GM23248 (cell line): ENCODE results near the gene ARL5B. TPM values are rescaled to one million over a fixed set of nuclear protein-coding genes. Genes with fewer than 3 reads are reported as not detected.
A peak's percentile ranks its signal among the peaks of the same experiment; 100 is the strongest.
"Not testable (repeated sequence)": the region's sequence is repeated elsewhere in the genome, so short reads cannot be mapped to it uniquely, and the experiment has no call there.

ENCODE experiments used
- DNase-seq: peaks from one replicate; pipeline ENCODE4 v3.0.0-alpha.2; 2015
- H2AFZ ChIP-seq: fragments of 200-600 bp; sonication (generic); 2 replicates; pipeline ENCODE4 v1.6.1; 2016; ENCODE audit warnings: antibody characterized with exemption
- H3F3A ChIP-seq: fragments of 200-600 bp; sonication (generic); 2 replicates; pipeline ENCODE4 v1.6.1; 2016; ENCODE audit warnings: mild to moderate bottlenecking, antibody characterized with exemption, mixed run types; ENCODE audit not compliant: insufficient read depth
- H3K27ac ChIP-seq: fragments of 200-600 bp; sonication (generic); 2 replicates; pipeline ENCODE4 v1.5.1; 2016; ENCODE audit warnings: mild to moderate bottlenecking
- H3K27me3 ChIP-seq: fragments of 200-600 bp; sonication (generic); replicated peaks from 2 replicates; pipeline ENCODE4 v1.6.1; 2016; ENCODE audit warnings: mild to moderate bottlenecking; ENCODE audit not compliant: insufficient read depth
- H3K36me3 ChIP-seq: fragments of 200-600 bp; sonication (generic); 2 replicates; pipeline ENCODE4 v1.6.1; 2016; ENCODE audit warnings: low read depth, mild to moderate bottlenecking
- H3K4me1 ChIP-seq: fragments of 200-600 bp; sonication (generic); 2 replicates; pipeline ENCODE4 v1.6.1; 2016; ENCODE audit warnings: mild to moderate bottlenecking; ENCODE audit not compliant: insufficient read depth
- H3K4me2 ChIP-seq: fragments of 200-600 bp; sonication (generic); one replicate; pipeline ENCODE4 v1.6.1; 2016; ENCODE audit warnings: mild to moderate bottlenecking; ENCODE audit not compliant: unreplicated experiment
- H3K4me3 ChIP-seq: fragments of 200-600 bp; sonication (generic); 2 replicates; pipeline ENCODE4 v1.5.1; 2016; ENCODE audit warnings: mild to moderate bottlenecking
- H3K79me2 ChIP-seq: fragments of 200-600 bp; sonication (generic); 2 replicates; pipeline ENCODE4 v1.6.1; 2016; ENCODE audit warnings: mild to moderate bottlenecking; ENCODE audit not compliant: insufficient read depth
- H3K9ac ChIP-seq: fragments of 200-600 bp; sonication (generic); 2 replicates; pipeline ENCODE4 v1.6.1; 2016; ENCODE audit warnings: mild to moderate bottlenecking
- H3K9me2 ChIP-seq: fragments of 200-600 bp; sonication (generic); 2 replicates; pipeline ENCODE4 v1.6.1; 2016; ENCODE audit warnings: mixed run types, mild to moderate bottlenecking, moderate library complexity; ENCODE audit not compliant: insufficient read depth
- H3K9me3 ChIP-seq: fragments of 200-600 bp; sonication (generic); one replicate; pipeline ENCODE4 v1.6.1; 2017; ENCODE audit warnings: low read depth
- H4K20me1 ChIP-seq: fragments of 200-600 bp; sonication (generic); 2 replicates; pipeline ENCODE4 v1.6.0; 2016; ENCODE audit not compliant: insufficient read depth
- EZH2 ChIP-seq: fragments of 200-600 bp; sonication (generic); IDR thresholded peaks from 2 replicates; pipeline ENCODE4 v1.6.1; 2018; ENCODE audit warnings: antibody characterized with exemption, mild to moderate bottlenecking; ENCODE audit not compliant: insufficient read depth, poor library complexity, severe bottlenecking
- EZH2phosphoT487 ChIP-seq: fragments of 200-600 bp; sonication (generic); IDR thresholded peaks from 2 replicates; pipeline ENCODE4 v1.6.1; 2018; ENCODE audit warnings: antibody characterized with exemption, moderate library complexity, mild to moderate bottlenecking, low read depth; ENCODE audit not compliant: insufficient read depth
- WGBS, 2 experiments: methylation state at CpG; one replicate each; pipeline ENCODE4 v1.1.6; 2015 to 2017; ENCODE audit warnings: low lambda C conversion rate in 2 of 2, low coverage in 1 of 2; ENCODE audit errors: missing lambda C conversion rate in 2 of 2; 5-methylcytosine and 5-hydroxymethylcytosine counted together
- in situ Hi-C: fragments of 300-500 bp; cut with MboI; formaldehyde crosslinking; loops from 2 replicates; pipeline ENCODE4 v1.15.0; 2020
- polyA plus RNA-seq: library from polyadenylated mRNA; unstranded; fragments of >200 nt; fragmentation: Nextera tagmentation; extraction: Ambion mirVana; gene quantifications from 2 replicates; pipeline ENCODE4 v1.2.1, GENCODE V29; 2016
- total RNA-seq: library from RNA; depleted of rRNA; stranded (reverse); fragments of >200 nt; shearing (Covaris generic); gene quantifications from 2 replicates; pipeline ENCODE4 v1.2.3, GENCODE V29; 2014

Gene ARL5B
- total and polyA plus RNA-seq, 2 experiments from 2014 or later: 5.2 to 10.7 TPM

DNA sequence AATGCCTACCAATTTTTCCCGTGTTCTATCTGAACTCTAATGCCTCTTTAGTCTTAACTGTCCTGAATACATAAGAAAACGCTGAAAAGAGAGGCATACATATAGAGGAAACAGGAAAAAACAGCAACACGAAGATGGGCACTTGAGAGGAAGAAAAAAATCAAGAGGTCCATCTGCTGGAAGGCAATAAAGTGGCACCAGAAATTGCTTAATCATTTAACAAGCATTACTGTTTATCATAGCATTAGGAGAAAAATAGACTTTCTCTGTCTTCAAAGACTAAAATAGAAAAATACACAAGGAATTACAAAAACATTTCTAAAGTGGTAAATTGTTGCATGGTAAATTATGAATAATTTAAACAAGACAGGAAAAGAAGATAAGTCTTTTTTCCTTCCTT is 42.9 kb upstream of the ARL5B start:
- no peaks in the 10 kb centered on the region for H3K4me1 ChIP-seq
- no peaks in the 10 kb centered on the region for H3K36me3 ChIP-seq
- H3K9me2 ChIP-seq: no peaks in the 10 kb centered on the region
- H3K4me3 ChIP-seq: no peak overlapping the region
- 79 to 91% methylated on average over 3 of the region's 3 CpGs for whole genome bisulfite sequencing, 2 experiments
- H2AFZ ChIP-seq: no peak overlapping the region
- no peaks in the 10 kb centered on the region for H3K79me2 ChIP-seq
- no peak for DNase-seq
- no peaks in the 10 kb centered on the region for H3F3A ChIP-seq
- TF ChIP-seq EZH2phosphoT487: no peak
- TF ChIP-seq EZH2: no peak
- no peaks in the 10 kb centered on the region for H3K27me3 ChIP-seq
- no peak overlapping the region for H3K4me2 ChIP-seq
- H4K20me1 ChIP-seq: no peaks in the 10 kb centered on the region
- in situ Hi-C loops: no loop called here
- no peak overlapping the region for H3K9ac ChIP-seq
- H3K9me3 ChIP-seq: no peaks in the 10 kb centered on the region
- H3K27ac ChIP-seq: no peak overlapping the region

DNA sequence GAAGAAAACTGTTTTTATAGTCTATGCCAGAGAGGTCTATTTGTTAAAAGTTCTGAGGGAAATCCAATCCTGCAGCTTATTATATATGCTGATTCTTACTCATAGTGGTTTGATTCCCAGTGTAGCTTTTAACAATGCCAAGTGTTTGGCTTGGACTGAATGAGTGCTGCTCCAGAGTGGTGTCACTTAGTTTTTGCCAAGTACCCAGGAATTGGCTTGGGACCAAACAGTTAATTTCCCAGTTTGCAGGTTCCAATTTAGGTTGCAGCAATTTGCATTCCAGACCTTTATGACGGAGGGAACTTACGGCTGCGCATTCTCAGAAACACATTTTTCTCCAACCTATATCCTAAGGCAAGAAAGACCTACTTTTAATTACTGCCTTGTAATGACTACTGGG is 40.2 kb upstream of the ARL5B start:
- no peaks in the 10 kb centered on the region for H3K79me2 ChIP-seq
- H3K9ac ChIP-seq: no peak overlapping the region
- no peak overlapping the region for H3K4me3 ChIP-seq
- H2AFZ ChIP-seq: no peak overlapping the region
- TF ChIP-seq EZH2phosphoT487: no peak
- TF ChIP-seq EZH2: no peak
- H3K4me1 ChIP-seq: peaks cover 10% of the 10 kb centered on the region
- no peaks in the 10 kb centered on the region for H3K9me2 ChIP-seq
- WGBS, 2 experiments: 92 to 94% methylated on average over 3 of the region's 3 CpGs
- H3F3A ChIP-seq: peaks cover 3% of the 10 kb centered on the region; the same call in 1 of the 2 replicates
- no peaks in the 10 kb centered on the region for H4K20me1 ChIP-seq
- H3K36me3 ChIP-seq: no peaks in the 10 kb centered on the region
- H3K9me3 ChIP-seq: no peaks in the 10 kb centered on the region
- H3K4me2 ChIP-seq: no peak overlapping the region
- H3K27me3 ChIP-seq: no peaks in the 10 kb centered on the region
- no peak for DNase-seq
- H3K27ac ChIP-seq: no peak overlapping the region
- in situ Hi-C loops: no loop called here

DNA sequence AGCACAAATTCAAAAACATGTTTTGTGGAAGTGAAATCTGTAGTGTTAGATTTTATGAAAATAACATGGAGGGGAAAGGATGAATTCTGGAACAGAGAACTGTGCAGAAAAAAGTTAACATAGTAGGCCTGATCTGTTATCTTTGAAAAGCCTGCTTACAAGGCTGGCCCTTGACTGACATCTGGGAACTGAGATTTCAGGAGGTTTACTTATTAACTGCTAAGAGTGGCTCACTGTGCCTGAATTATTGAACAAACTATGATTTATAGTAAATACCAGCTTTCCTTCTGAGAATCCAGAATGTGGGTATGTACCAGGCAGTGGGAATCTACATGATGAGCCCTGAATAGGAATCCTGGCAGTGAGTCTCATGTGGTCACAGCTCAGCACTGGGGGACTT is 38.4 kb upstream of the ARL5B start:
- H3K9ac ChIP-seq: no peak overlapping the region
- no peaks in the 10 kb centered on the region for H3K79me2 ChIP-seq
- peaks cover 12% of the 10 kb centered on the region for H3K4me1 ChIP-seq
- no peak overlapping the region for H3K27ac ChIP-seq
- H3K4me2 ChIP-seq: no peak overlapping the region
- no peaks in the 10 kb centered on the region for H4K20me1 ChIP-seq
- in situ Hi-C loops: no loop called here
- no peak overlapping the region for H3K4me3 ChIP-seq
- TF ChIP-seq EZH2phosphoT487 (no peak), EZH2 (no peak)
- H3F3A ChIP-seq: peaks cover 5% of the 10 kb centered on the region; the same call in 1 of the 2 replicates
- H2AFZ ChIP-seq: no peak overlapping the region
- no peaks in the 10 kb centered on the region for H3K9me2 ChIP-seq
- H3K36me3 ChIP-seq: no peaks in the 10 kb centered on the region
- H3K27me3 ChIP-seq: no peaks in the 10 kb centered on the region
- no peaks in the 10 kb centered on the region for H3K9me3 ChIP-seq
- no peak for DNase-seq

DNA sequence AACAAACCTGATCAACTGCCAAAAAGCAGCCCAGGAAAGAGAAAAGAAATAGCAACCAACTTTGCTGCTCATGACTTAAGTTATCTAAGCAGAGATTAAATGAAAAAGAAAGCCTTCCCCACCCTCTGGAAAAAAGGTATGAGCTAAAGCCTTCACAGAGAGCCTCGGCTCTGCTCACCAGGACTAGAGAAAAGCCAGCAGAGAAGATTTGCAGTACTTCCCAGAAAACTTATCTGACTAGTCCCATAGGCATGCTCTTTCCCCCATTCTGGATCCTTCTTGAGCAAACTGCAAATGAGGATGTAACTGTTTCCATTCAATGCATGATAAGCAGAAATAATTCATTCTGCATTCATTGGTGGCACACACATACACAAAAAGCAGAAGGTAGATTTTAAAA is 35.6 kb upstream of the ARL5B start:
- Histone ChIP-seq H3K4me2 (peak overlapping the region; percentile 18), H3K9ac (peak overlapping the region; percentile 35), H3K27ac (peak overlapping the region; percentile 41), H3K4me1 (peaks cover 17% of the 10 kb centered on the region), H2AFZ (peak overlapping the region; percentile 67), H3K4me3 (peak overlapping the region; percentile 5; the same call in 1 of the 2 replicates)
- H4K20me1 ChIP-seq, H3K36me3 ChIP-seq, H3K9me2 ChIP-seq, H3K79me2 ChIP-seq, H3K9me3 ChIP-seq, in situ Hi-C loops, H3K27me3 ChIP-seq, H3F3A ChIP-seq: not testable (repeated sequence)
- 36 to 61% methylated on average over 1 of the region's 1 CpG for WGBS, 2 experiments
- DNase-seq: peak; percentile 74

DNA sequence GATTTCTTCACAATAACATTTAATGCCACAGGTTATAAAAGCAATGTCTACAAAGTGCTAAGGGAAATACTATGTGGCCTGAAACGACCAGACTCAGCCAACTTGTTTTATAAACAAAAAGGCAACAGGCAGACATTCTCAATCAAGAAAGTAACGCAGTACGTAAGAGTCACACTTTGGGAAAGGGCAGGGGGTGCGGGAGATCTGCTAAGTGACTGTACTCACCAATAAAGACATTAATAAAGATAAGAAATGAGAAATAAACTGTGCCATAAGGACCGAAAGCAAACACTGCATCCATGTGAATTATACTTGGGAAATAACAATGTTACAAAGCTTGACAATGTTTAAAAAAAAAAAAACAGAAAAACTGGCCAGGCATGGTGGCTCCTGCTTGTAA is 33.3 kb upstream of the ARL5B start:
- no peaks in the 10 kb centered on the region for H3K36me3 ChIP-seq
- H3K9me2 ChIP-seq: no peaks in the 10 kb centered on the region
- H3F3A ChIP-seq: peaks cover 5% of the 10 kb centered on the region; the same call in 1 of the 2 replicates
- H3K27me3 ChIP-seq: no peaks in the 10 kb centered on the region
- H3K9me3 ChIP-seq: no peaks in the 10 kb centered on the region
- H4K20me1 ChIP-seq: no peaks in the 10 kb centered on the region
- H3K79me2 ChIP-seq: no peaks in the 10 kb centered on the region
- no peak overlapping the region for H3K4me2 ChIP-seq
- 89 to 90% methylated on average over 5 of the region's 5 CpGs for WGBS, 2 experiments
- H3K9ac ChIP-seq: no peak overlapping the region
- H3K4me3 ChIP-seq: no peak overlapping the region
- in situ Hi-C loops: no loop called here
- no peak overlapping the region for H3K27ac ChIP-seq
- H3K4me1 ChIP-seq: peaks cover 17% of the 10 kb centered on the region
- TF ChIP-seq EZH2phosphoT487: no peak
- TF ChIP-seq EZH2: no peak
- no peak for DNase-seq
- H2AFZ ChIP-seq: no peak overlapping the region

DNA sequence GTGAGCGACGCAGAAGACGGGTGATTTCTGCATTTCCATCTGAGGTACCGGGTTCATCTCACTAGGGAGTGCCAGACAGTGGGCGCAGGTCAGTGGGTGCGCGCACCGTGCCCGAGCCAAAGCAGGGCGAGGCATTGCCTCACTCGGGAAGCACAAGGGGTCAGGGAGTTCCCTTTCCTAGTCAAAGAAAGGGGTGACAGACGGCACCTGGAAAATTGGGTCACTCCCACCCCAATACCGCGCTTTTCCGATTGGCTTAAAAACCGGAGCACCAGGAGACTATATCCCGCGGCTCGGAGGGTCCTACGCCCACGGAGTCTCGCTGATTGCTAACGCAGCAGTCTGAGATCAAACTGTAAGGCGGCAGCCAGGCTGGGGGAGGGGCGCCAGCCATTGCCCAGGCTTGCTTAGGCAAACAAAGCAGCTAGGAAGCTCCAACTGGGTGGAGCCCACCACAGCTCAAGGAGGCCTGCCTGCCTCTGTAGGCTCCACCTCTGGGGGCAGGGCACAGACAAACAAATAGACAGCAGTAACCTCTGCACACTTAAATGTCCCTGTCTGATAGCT is 31.7 kb upstream of the ARL5B start:
- H3K79me2 ChIP-seq, in situ Hi-C loops, H4K20me1 ChIP-seq, H3F3A ChIP-seq, H3K9me2 ChIP-seq, H3K27me3 ChIP-seq, H3K36me3 ChIP-seq, H3K9me3 ChIP-seq: not testable (repeated sequence)
- DNase-seq: peak; percentile 58
- peak overlapping the region; percentile 83 for H3K4me2 ChIP-seq
- peak overlapping the region; percentile 49 for H3K27ac ChIP-seq
- H3K4me3 ChIP-seq: peak overlapping the region; percentile 86
- 1 to 13% methylated on average over 22 to 25 of the region's 25 CpGs for WGBS, 2 experiments
- peaks cover 17% of the 10 kb centered on the region for H3K4me1 ChIP-seq
- H2AFZ ChIP-seq: peak overlapping the region; percentile 94
- H3K9ac ChIP-seq: peak overlapping the region; percentile 89

DNA sequence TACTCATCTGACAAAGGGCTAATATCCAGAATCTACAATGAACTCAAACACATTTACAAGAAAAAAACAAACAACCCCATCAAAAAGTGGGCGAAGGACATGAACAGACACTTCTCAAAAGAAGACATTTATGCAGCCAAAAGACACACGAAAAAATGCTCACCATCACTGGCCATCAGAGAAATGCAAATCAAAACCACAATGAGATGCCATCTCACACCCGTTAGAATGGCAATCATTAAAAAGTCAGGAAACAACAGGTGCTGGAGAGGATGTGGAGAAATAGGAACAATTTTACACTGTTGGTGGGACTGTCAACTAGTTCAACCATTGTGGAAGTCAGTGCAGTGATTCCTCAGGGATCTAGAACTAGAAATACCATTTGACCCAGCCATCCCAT is 26.7 kb upstream of the ARL5B start:
- H3K4me1 ChIP-seq, H3K9me3 ChIP-seq, DNase-seq, H3K4me3 ChIP-seq, H4K20me1 ChIP-seq, H3K27me3 ChIP-seq, H3K9ac ChIP-seq, in situ Hi-C loops, H3K79me2 ChIP-seq, H3K4me2 ChIP-seq, H3F3A ChIP-seq, H3K36me3 ChIP-seq, H2AFZ ChIP-seq, H3K27ac ChIP-seq, H3K9me2 ChIP-seq: not testable (repeated sequence)
- WGBS, 2 experiments: 86 to 87% methylated on average over 2 to 3 of the region's 3 CpGs
